Bladder microvascular endothelial cell (primary cell): ENCODE measurements around the gene POMGNT1. TPM values are rescaled to one million over a fixed set of nuclear protein-coding genes. Genes with fewer than 3 reads are reported as not detected.

Experiments used
- total RNA-seq: library from RNA; depleted of rRNA; stranded (reverse); fragments of >200 nt; gene quantifications from 2 replicates; pipeline ENCODE4 v1.2.3, GENCODE V29; 2014

Gene POMGNT1
- 22.0 and 55.3 TPM in 2 replicates for total RNA-seq

DNA sequence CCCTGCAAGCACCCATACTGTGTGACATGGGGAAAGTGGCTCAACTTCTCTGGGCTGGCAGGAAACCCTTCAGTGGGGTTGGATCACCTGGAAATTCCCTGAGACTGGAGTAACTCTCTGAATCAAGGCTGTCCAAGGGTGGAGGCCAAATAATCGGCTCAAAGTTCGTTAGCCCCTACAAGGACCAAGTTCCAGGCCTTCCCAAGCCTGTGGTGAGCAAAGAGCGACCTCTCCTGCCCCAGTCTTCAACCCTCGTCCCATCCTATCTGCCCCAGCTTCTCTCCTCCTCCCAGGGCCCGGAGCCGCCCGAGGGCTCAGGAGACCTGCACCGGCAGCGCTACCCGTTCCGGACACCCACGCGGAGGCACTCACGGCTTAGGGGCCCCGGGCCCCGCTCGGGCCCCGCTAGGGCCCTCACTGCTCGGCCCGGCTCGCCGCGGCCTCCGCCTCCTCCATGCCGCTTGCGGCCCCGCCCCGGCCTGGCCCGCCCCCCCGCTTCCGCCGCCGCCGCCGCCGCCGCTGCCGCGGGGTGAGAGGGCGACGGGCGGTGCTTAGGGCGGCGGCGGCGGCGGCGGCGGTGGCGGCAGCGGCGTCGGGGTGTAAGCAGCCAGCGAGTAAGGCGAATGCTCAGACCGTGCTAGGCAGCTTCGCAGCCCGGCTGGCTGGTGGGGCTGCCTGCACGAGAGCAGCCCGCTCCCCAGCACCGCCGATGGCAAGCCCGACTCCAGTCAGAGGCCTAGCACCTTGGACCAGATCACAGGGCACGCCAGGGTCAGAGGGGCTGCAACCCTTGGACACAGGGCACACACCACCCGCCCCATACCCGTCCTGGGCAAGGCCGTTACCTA is at the start of gene POMGNT1:
TSS of gene POMGNT1 (minus strand) at position 471 of the 848 bp plus-strand sequence. CDS start 613 bp downstream, outside the sequence.

DNA sequence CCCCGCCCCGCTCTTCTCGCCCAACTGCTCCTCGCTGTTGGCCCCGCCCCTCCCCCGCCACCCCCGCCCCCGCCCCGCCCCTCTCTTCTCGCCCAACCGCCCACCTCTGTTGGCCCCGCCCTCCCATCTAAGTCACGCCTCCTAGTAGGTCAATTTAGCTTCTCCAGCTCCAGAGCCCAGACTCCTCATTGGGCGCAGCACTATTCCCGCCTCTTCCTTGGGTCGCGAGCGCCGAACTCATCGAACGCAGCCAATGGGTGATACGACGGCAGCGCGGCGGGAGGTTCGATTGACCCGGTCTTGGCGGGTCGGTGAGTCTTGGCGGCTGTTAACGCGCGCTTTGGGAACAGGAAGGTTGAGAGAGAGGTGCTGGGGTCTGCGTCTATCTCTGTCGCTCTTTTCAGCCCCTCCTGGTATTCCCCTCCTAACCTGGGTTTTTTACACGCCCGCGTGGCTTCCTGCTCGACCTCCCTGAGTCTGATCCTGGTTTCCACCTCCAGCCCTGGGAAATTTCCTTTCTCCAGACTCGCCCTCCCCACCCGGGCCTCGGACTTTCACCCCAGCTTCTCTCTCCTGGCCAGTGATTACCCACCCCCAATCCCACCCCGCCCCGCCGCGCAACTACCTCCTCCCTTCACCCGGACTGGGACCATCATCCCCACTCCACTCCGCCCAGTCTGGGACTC is 49.3 kb upstream of the POMGNT1 start, which contains the start of gene RAD54L:
TSS of gene RAD54L (plus strand) at position 328 of the 686 bp plus-strand sequence. CDS start 643 bp downstream, outside the sequence.

DNA sequence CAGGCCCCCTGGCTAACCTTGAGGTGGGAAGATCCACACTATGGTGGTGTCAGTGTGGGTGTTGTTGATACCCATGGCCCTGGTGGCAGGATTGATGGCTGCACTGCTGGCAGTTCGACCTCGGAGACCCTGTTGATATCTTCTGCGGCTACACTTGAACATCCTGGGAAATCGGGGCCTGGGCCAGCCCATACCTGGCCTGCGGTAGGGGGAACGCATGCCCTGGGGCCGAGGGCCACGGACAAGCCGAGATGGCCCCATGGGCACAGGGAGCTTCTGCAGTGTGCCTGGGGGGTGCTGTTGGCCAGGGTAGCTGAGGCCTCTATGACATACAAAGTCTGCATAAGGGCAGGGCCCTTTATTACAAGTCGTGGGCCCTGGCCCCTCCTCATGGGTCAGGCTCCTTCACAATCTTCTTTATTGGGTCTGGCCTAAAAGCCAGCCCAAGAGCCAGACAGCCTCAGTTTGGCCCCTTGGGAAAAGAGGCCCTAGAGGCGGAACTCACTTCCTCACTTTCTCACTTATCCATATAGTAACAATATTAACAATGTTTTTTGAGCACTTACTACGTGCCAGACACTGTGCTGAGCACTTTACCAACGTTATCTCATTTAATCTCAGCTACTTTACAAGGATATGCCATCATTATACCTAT is 21.9 kb downstream of the POMGNT1 start, which contains the start of gene P3R3URF:
TSS of gene P3R3URF (minus strand) at position 278 of the 655 bp plus-strand sequence. CDS start at position 261, 17 bp downstream.

GRCh38 chr1:46174448-46175231 is 23.6 kb downstream of the POMGNT1 start, which contains the start of gene TSPAN1:
TSS of gene TSPAN1 (plus strand) at chr1:46175087. CDS start at chr1:46181108, 6,021 bp downstream.

Other genes with a start within 250 kb of the POMGNT1 start
- gene PIK3R3, start 65.8 kb downstream of the POMGNT1 start, total RNA-seq = 9.4 and 13.3 TPM in 2 replicates
- 0.49 TPM in 1 of 2 replicates, not detected in the other for gene TSPAN1, start 23.3 kb downstream of the POMGNT1 start, total RNA-seq
- not detected in 2 replicates for gene P3R3URF, start 21.9 kb downstream of the POMGNT1 start, total RNA-seq
- gene LURAP1, start 4.9 kb upstream of the POMGNT1 start, total RNA-seq = 0.31 and 0.32 TPM in 2 replicates
- 5.8 TPM in 2 replicates for gene RAD54L, start 49.3 kb upstream of the POMGNT1 start, total RNA-seq
- 37.1 and 62.9 TPM in 2 replicates for gene LRRC41, start 105.2 kb upstream of the POMGNT1 start, total RNA-seq
- 395 and 489 TPM in 2 replicates for gene UQCRH, start 105.3 kb upstream of the POMGNT1 start, total RNA-seq
- 8.9 and 23.1 TPM in 2 replicates for gene NSUN4, start 142.4 kb upstream of the POMGNT1 start, total RNA-seq
- 0.32 and 1.2 TPM in 2 replicates for gene FAAH, start 195.9 kb upstream of the POMGNT1 start, total RNA-seq